VCaP (cell line): ENCODE measurements around the gene KIAA1191.
A peak's percentile ranks its signal among the peaks of the same experiment; 100 is the strongest.

Experiments
- H3K27ac ChIP-seq: fragments of 450-650 bp; 2 replicates; pipeline ENCODE4 v1.5.1; 2017
- CTCF ChIP-seq: fragments of 450-650 bp; conservative IDR thresholded peaks from 2 replicates; pipeline ENCODE4 v1.5.1; 2017; ENCODE audit warnings: mild to moderate bottlenecking, moderate library complexity

Gene KIAA1191

GRCh38 chr5:176394096-176394495 is 32.5 kb upstream of the KIAA1191 start:
- TF ChIP-seq CTCF: no peak

GRCh38 chr5:176392526-176392925 is 31.0 kb upstream of the KIAA1191 start:
- TF ChIP-seq CTCF: no peak
- H3K27ac ChIP-seq: no peak overlapping the region

More at GRCh38 chr5:176394096-176394495, 32.5 kb upstream of the KIAA1191 start:
- H3K27ac ChIP-seq: no peak overlapping the region

- TF ChIP-seq CTCF: no peak
- H3K27ac ChIP-seq: no peak overlapping the region; the same call in 1 of the 2 replicates
Measured at GRCh38 chr5:176391999-176392398, 30.4 kb upstream of the KIAA1191 start.

GRCh38 chr5:176391479-176391878 is 29.9 kb upstream of the KIAA1191 start:
- no peak for TF ChIP-seq CTCF
- no peak overlapping the region; the same call in 1 of the 2 replicates for H3K27ac ChIP-seq

GRCh38 chr5:176389135-176390123 is 27.9 kb upstream of the KIAA1191 start:
- peak overlapping the region; percentile 94 for H3K27ac ChIP-seq
- no peak for TF ChIP-seq CTCF

GRCh38 chr5:176388444-176389134 is 27.0 kb upstream of the KIAA1191 start, which contains the start of the genes HIGD2A and NOP16:
TSS of gene HIGD2A (plus strand) at chr5:176388751. CDS start at chr5:176388820, 69 bp downstream.
TSS of gene NOP16 (minus strand) at chr5:176388598. CDS start at chr5:176388539, 59 bp downstream.
- peak within 1 kb of the TSS; percentile 94 for H3K27ac ChIP-seq
- TF ChIP-seq CTCF: no peak

- TF ChIP-seq CTCF: no peak
- peak overlapping the region; percentile 94 for H3K27ac ChIP-seq
Measured at GRCh38 chr5:176388003-176388443, 26.5 kb upstream of the KIAA1191 start.
